ENCODE measurements around the gene FOXN4.

The FOXN4 gene

GRCh38 chr12:109277899-109278762 is 31.0 kb downstream of the FOXN4 start:
- DNase-seq, result no peak

GRCh38 chr12:109277255-109277898 is 31.7 kb downstream of the FOXN4 start:
- DNase-seq, result no peak

GRCh38 chr12:109276160-109276559 is 32.9 kb downstream of the FOXN4 start:
- no peak for DNase-seq

GRCh38 chr12:109275173-109275572 is 33.9 kb downstream of the FOXN4 start:
- DNase-seq, result no peak

DNA sequence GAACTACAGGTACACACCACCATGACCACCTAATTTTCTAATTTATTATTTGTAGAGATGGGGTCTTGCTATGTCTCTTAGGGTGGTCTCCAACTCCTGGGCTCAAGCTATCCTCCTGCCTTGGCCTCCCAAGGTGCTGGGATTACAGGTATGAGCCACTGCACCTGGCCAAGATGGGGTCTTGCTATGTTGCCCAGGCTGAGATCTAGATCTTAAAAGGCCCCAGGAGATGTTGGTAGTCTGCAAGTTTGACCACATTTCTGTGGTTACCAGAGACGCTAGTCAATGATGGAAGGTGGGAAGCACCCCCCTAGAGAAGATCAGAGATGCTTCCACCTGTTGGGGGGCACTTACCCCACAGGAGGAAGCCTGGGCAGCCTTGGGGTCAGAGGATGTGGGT is 34.7 kb downstream of the FOXN4 start:
- DNase-seq, result no peak

- DNase-seq, result no peak
Observed at GRCh38 chr12:109273354-109273753, 35.7 kb downstream of the FOXN4 start.

DNA sequence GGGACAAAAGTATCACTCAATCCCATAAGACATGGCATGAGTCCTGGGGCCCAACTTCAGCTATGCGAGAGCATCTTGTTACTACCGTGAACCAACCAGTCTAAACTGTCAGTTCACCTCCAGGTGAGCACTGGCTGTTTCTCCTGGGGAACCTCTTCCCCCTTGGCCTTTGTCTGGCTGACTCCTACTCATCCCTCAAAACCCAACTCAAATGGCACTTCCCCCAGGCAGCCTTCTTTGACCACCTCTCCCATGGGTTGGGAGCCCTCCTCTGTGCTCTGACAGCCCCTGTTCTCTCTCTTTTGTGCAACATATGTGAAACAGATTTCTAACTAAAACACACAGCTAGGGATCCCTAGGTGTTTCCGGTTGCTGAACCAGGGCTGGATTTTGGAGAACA is 37.7 kb downstream of the FOXN4 start:
- no peak for DNase-seq

DNA sequence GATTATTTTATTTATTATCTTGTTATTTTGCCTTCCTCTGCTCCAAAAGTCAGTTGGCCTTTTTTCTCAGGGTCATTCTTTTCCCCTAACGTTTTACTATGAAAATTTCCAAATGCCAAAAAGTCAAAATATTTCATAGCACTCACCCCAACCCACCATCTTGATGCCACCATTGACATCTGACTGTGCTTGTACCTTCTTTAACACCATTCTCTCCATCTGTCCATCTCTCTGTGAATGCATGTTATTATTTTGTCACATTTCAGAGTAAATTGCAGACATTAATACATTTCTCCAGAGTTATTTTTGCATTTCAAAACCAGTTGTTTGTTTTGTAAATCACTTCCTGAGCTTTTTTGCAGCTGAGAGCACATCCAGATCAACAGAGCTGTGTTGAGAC is 38.6 kb downstream of the FOXN4 start:
- no peak for DNase-seq

DNA sequence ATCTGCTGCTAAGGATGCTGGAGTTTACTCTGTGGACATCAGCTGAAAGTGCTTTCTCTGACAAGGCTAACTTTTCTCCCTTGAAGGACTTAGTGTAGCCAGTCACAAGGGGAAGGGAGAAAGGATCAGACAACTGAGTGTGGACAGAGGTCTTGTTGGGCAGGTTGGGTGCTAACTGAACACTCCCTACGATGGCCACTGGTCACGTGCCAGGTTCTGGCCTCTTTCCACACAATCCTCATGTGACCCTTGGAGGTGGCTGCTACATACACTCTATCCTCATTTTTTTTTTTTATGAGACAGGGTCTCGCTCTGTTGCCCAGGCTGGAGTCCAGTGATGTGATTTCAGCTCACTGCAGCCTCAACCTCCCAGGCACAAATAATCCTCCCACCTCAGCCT is 39.7 kb downstream of the FOXN4 start:
- DNase-seq, result no peak

DNA sequence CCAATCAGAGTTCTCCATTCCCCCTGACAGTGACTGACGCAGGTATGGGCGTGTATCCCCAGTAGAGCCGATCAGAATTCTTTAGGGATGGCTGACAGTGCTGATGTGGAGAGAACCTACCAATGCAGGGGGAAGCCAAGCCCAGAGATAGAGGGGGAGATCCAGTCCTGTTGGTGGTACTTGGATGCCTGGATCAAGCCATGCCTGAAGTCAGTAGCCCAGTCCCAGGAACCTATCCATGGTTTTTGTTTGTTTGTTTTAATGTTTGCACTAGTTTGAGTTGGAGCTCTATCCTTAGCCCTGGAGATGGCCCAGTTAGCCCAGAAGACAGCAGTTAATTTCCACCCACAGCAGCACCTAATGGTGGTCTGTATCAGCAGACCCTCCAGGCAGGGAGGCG is 40.2 kb downstream of the FOXN4 start:
- DNase-seq, result no peak

DNA sequence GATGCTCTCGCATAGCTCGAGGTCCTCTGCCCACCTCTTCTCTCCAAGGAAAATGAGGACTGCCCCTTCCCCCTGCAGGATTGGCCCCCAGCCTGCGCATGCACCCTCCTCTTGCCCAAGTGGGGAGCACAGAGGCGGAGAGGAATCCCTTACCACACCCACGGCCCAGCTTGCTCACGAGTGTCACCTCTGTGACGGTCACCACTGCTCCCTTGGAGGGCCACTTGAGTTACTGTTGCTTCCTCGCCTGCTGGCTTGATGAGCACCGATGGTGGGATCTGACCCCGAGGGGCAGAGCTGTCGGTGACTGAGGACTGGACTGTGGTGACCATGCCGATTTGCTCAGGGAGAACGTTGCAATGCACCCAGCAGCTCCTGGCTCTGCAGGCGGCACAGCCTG is 41.7 kb downstream of the FOXN4 start:
- no peak for DNase-seq

GRCh38 chr12:109266106-109266879 is 42.8 kb downstream of the FOXN4 start:
- DNase-seq, result no peak

GRCh38 chr12:109264943-109265650 is 44.0 kb downstream of the FOXN4 start:
- no peak for DNase-seq

GRCh38 chr12:109264095-109264942 is 44.8 kb downstream of the FOXN4 start:
- DNase-seq, result no peak

DNA sequence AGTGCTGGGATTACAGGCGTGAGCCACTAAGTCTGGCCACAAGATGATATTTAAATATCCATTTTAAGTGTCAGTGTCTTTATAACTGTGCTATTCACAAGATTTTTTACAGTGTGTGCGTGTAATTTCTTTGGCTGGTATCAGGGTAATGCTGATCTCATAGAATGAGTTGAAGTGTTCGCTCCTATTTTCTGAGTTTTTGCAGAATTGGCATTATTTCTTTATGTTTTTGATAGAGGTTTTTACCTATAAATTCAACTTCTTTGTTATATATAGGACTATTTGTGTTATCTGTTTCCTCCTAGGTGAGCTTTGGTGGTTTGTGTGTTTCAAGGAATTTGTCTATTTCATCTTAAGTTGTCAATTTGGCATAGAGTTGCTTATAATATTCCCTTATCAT is 45.6 kb downstream of the FOXN4 start:
- DNase-seq, result no peak

DNA sequence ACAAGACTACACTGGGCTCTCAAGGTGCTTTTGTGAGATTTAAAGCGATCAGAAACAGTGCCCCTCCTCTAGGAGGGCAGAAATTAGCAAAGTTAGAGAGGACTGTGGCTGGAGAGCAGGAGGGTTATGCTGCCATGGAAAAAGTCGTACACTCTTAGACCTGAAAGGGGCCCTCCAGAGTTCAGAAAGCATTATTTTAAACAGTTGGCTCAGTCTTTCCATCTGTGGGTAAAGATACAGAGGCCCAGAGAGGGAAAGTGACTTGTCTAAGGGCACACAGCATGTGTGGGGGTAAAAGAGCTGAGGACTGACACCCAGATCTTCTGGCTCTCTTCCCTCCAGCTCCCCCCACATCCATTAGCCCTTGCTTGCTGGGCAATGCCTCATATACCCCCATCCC is 47.1 kb downstream of the FOXN4 start:
- no peak for DNase-seq

- no peak for DNase-seq
Observed at GRCh38 chr12:109261087-109261486, 48.0 kb downstream of the FOXN4 start.

DNA sequence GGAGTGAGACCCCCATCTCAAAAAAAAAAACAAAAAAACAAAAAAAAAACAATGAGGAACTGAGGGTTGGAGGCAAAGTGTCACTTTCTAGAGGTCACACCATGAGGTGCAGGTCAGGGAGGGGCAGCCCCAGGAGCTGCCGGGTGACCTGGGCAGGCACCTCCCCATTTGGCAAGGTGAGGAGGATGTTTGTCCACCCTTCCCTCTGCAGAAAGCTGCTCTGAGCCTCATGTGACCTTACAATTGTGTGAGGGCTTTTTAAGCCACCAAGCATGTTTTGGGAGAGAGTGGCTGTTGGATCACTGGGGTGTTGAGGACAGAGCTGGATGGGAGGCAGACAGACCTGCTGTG is 49.6 kb downstream of the FOXN4 start:
- DNase-seq, result no peak

DNA sequence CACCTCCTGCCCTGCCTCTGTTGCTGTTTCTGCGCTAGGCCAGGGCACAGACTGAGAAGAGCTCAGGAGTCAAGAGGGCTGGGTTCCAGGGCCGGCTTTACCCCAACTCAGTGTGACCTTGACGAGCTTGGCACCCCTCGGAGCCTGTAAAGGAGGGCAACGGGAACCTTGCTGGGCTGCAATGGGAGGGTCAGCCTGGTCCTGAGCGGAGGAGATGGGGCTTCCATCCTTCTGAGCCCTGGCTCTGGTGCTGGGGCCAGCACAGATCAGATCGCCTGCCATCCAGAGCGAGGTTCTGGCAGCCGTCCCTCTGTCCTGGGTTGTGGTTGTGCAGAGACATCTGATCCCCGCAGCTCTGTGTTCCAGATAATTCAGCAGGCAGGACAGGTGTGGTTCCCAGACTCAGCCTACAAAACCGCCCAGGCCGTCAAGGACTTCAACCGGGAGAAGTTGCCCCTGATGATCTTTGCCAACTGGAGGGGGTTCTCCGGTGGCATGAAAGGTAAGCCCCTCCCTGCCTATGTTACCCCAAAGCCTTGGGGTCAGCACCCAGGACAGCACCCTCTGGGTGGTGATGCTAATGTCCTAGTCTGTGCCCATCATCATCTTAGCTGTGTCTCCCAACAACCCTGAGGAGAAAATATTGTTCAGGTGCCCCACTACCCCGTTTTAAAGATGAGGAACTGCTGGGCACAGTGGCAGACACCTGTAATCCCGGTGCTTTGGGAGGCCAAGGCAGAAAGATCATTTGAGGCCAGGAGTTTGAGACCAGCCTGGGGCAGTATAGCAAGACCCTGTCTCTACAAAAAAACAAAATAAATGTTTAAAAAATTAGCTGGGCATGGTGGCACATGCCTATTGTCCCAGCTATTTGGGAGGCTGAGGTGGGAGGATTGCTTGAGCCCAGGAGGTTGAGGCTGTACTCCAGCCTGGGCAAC is 50.2 kb downstream of the FOXN4 start:
- DNase-seq, result no peak

- no peak for DNase-seq
Observed at GRCh38 chr12:109258201-109258600, 50.9 kb downstream of the FOXN4 start.

GRCh38 chr12:109256011-109256410 is 53.1 kb downstream of the FOXN4 start:
- DNase-seq, result no peak

All from activated CD4-positive, alpha-beta T cell treated with anti-CD3 and anti-CD28 coated beads for 1 hour (primary cell).